ENCODE results near the gene CHST8. TPM values are rescaled to one million over a fixed set of nuclear protein-coding genes. Genes with fewer than 3 reads are reported as not detected.

Gene CHST8
- total and polyA plus RNA-seq, 2 of the 13 experiments (the other 11 are each of a cell fraction or from before 2014, with no cell fraction given) = not detected

GRCh38 chr19:33773704-33774624, 152.2 kb downstream of the CHST8 start (continued):
- TF ChIP-seq MYPOP (CRISPR knock-in tag; IDR thresholded peaks at IDR 0.05) (no peak), AHR (CRISPR knock-in tag; IDR thresholded peaks at IDR 0.05) (no peak), CREB1 (IDR thresholded peaks at IDR 0.05) (no peak), CREB1 (CRISPR knock-in tag; IDR thresholded peaks at IDR 0.05) (no peak), NCOA1 (CRISPR knock-in tag; IDR thresholded peaks at IDR 0.05) (no peak)

GRCh38 chr19:33774751-33775150, 153.0 kb downstream of the CHST8 start:
- no peak overlapping the region for H3K9ac ChIP-seq (ENCODE audit: insufficient read depth, low read depth, low read length)
- no peak overlapping the region for H3K4me3 ChIP-seq (replicated peaks in 1 of 3; ENCODE audit: insufficient read depth in 1 of 3, low read depth in 2 of 3, low read length in 3 of 3)
- H3K27ac ChIP-seq (ENCODE audit: extremely low read length, insufficient read depth, low read length) = no peak overlapping the region
- intact Hi-C loops (cut with micrococcal nuclease; ENCODE audit: unreplicated experiment) (no loop called here), in situ Hi-C loops (cut with HindIII; ENCODE audit: extremely low pct_ligation_motif_present, low pct_unique_long_range_greater_than_20kb) (loop anchor here (5.0 kb wide), 5 partner anchors 52 to 537 kb away; no protein-coding TSS in a partner anchor)
- ChIA-PET POLR2A (no interaction called here), CTCF (ENCODE audit: low intra/inter-chr PET ratio, low total read pairs) (interaction anchor here (5.6 kb wide), 1 partner anchor 321 kb away, joined by 148 read pairs; no protein-coding TSS in a partner anchor)
- DNase-seq (ENCODE audit: low spot score) (no peak), FAIRE-seq (no peak), ATAC-seq (no peak)
- no peaks in the 10 kb centered on the region for H3K79me2 ChIP-seq (ENCODE audit: insufficient read depth, low read length)
- no TSS peak for BruUV-seq (replicated peaks)
- H2AFZ ChIP-seq (ENCODE audit: low read length) = no peak overlapping the region
- peaks cover 3 to 26% of the 10 kb centered on the region in 2 experiments; a peak in 4 of 5 replicates for H3K27me3 ChIP-seq (ENCODE audit: control insufficient read depth in 1 of 2, insufficient read depth in 2 of 2, low read length in 2 of 2)
- H3K36me3 ChIP-seq (replicated peaks in 1 of 2; ENCODE audit: control insufficient read depth in 1 of 2, insufficient read depth in 2 of 2, low read length in 2 of 2) = no peaks in the 10 kb centered on the region
- 13% methylated on average over 3 of the region's 6 CpGs for WGBS (ENCODE audit: low lambda C conversion rate)
- peaks cover 7% of the 10 kb centered on the region for H3K4me1 ChIP-seq (ENCODE audit: insufficient read depth, low read length)
- H4K20me1 ChIP-seq (ENCODE audit: insufficient read depth, low read length) = peaks cover 5% of the 10 kb centered on the region; the same call in 1 of the 2 replicates
- no peak for TF ChIP-seq BATF2 (CRISPR knock-in tag; IDR thresholded peaks at IDR 0.05)
- H3K4me2 ChIP-seq (ENCODE audit: low read depth, low read length) = no peak overlapping the region
- no peaks in the 10 kb centered on the region for H3K9me3 ChIP-seq (ENCODE audit: low read length)

Measured in HepG2 (cell line).